Fibroblast of lung (primary cell): ENCODE results near the gene CSPG4. TPM values are rescaled to one million over a fixed set of nuclear protein-coding genes. Genes with fewer than 3 reads are reported as not detected.

ENCODE experiments used
- DNase-seq, 2 donors: peaks; one replicate each; pipeline versions ENCODE4 v3.0.0 to v3.0.0-alpha.2; 2010; ENCODE audit warnings: low read depth in 2 of 2
- H2AFZ ChIP-seq: 2 replicates; pipeline ENCODE4 v1.5.1; 2012; ENCODE audit warnings: low read length, control low read depth, inconsistent platforms
- H3K27ac ChIP-seq: 2 replicates; pipeline ENCODE4 v1.5.1; 2011; ENCODE audit warnings: low read length, control low read depth; ENCODE audit not compliant: insufficient read depth
- H3K27me3 ChIP-seq: 2 replicates; pipeline ENCODE4 v1.5.1; 2011; ENCODE audit warnings: mild to moderate bottlenecking, low read length; ENCODE audit not compliant: control insufficient read depth, insufficient read depth
- H3K36me3 ChIP-seq: 2 replicates; pipeline ENCODE4 v1.5.1; 2011; ENCODE audit warnings: low read length; ENCODE audit not compliant: control insufficient read depth, insufficient read depth
- H3K4me1 ChIP-seq: 2 replicates; pipeline ENCODE4 v1.5.1; 2011; ENCODE audit warnings: low read length; ENCODE audit not compliant: control insufficient read depth, insufficient read depth; ENCODE audit errors: extremely low read depth
- H3K4me2 ChIP-seq: 2 replicates; pipeline ENCODE4 v1.5.1; 2011; ENCODE audit warnings: low read length, control low read depth; ENCODE audit not compliant: insufficient read depth; ENCODE audit errors: extremely low read depth
- H3K4me3 ChIP-seq, 4 experiments: fragments of 200-600 bp in 1 of 4; sonication (generic) in 1 of 4; replicated peaks in 1 of 4; 2 replicates each; pipeline ENCODE4 v1.5.1; 2011 to 2016; ENCODE audit warnings: low read length in 4 of 4, low read depth in 3 of 4, mild to moderate bottlenecking in 3 of 4, control low read depth in 2 of 4, inconsistent platforms in 1 of 4, mixed read lengths in 1 of 4; ENCODE audit not compliant: insufficient read depth in 1 of 4; ENCODE audit errors: control extremely low read depth in 1 of 4
- H3K79me2 ChIP-seq: 2 replicates; pipeline ENCODE4 v1.5.1; 2012; ENCODE audit warnings: mild to moderate bottlenecking, low read length, inconsistent platforms; ENCODE audit not compliant: control insufficient read depth, insufficient read depth
- H3K9ac ChIP-seq: 2 replicates; pipeline ENCODE4 v1.5.1; 2011; ENCODE audit warnings: mild to moderate bottlenecking, low read length, control low read depth; ENCODE audit not compliant: insufficient read depth
- H3K9me3 ChIP-seq: 2 replicates; pipeline ENCODE4 v1.5.1; 2012; ENCODE audit warnings: low read depth, low read length; ENCODE audit not compliant: control insufficient read depth, insufficient read depth
- H4K20me1 ChIP-seq: 2 replicates; pipeline ENCODE4 v1.5.1; 2011; ENCODE audit warnings: low read length; ENCODE audit not compliant: control insufficient read depth, insufficient read depth; ENCODE audit errors: extremely low read depth
- EZH2 ChIP-seq: IDR thresholded peaks from 2 replicates; pipeline ENCODE4 v1.5.1; 2012; ENCODE audit warnings: low read length, control low read depth, mild to moderate bottlenecking; ENCODE audit errors: missing control alignments
- polyA plus RNA-seq, 2 donors: library from polyadenylated mRNA; depleted of rRNA in 1 of 2; stranded (reverse) in 1 of 2; unstranded in 1 of 2; fragments of >200 nt; gene quantifications; 2 replicates each; pipeline ENCODE4 v1.2.1, GENCODE V29; 2011 to 2012; ENCODE audit warnings: missing spikeins in 1 of 2
- total RNA-seq: library from RNA; depleted of rRNA; stranded (reverse); fragments of >200 nt; gene quantifications from 2 replicates; pipeline ENCODE4 v1.2.1, GENCODE V29; 2014
- TF ChIP-seq, protein P1 (sequence below), 2 donors: IDR thresholded peaks in 1 of 2; conservative IDR thresholded peaks in 1 of 2; 1 replicate in 1 of 2; 2 replicates in 1 of 2; pipeline ENCODE4 v1.5.1; 2011 to 2012; ENCODE audit warnings: low read length in 2 of 2, control low read depth in 1 of 2, inconsistent platforms in 1 of 2, low read depth in 1 of 2, mild to moderate bottlenecking in 1 of 2

The CSPG4 gene
- total and polyA plus RNA-seq, 2 donors (not counting 1 experiment from before 2014, with no cell fraction given), result 23.1 to 109 TPM

- no peak for DNase-seq
- Histone ChIP-seq H3K9me3 (no peaks in the 10 kb centered on the region), H2AFZ (no peak overlapping the region), H3K4me1 (no peaks in the 10 kb centered on the region), H3K27me3 (no peaks in the 10 kb centered on the region), H3K9ac (no peak overlapping the region), H3K36me3 (no peaks in the 10 kb centered on the region), H4K20me1 (no peaks in the 10 kb centered on the region), H3K27ac (no peak overlapping the region), H3K79me2 (no peaks in the 10 kb centered on the region), H3K4me3 (no peak overlapping the region), H3K4me2 (no peak overlapping the region)
- TF ChIP-seq EZH2, result no peak
- TF ChIP-seq, protein P1, sequence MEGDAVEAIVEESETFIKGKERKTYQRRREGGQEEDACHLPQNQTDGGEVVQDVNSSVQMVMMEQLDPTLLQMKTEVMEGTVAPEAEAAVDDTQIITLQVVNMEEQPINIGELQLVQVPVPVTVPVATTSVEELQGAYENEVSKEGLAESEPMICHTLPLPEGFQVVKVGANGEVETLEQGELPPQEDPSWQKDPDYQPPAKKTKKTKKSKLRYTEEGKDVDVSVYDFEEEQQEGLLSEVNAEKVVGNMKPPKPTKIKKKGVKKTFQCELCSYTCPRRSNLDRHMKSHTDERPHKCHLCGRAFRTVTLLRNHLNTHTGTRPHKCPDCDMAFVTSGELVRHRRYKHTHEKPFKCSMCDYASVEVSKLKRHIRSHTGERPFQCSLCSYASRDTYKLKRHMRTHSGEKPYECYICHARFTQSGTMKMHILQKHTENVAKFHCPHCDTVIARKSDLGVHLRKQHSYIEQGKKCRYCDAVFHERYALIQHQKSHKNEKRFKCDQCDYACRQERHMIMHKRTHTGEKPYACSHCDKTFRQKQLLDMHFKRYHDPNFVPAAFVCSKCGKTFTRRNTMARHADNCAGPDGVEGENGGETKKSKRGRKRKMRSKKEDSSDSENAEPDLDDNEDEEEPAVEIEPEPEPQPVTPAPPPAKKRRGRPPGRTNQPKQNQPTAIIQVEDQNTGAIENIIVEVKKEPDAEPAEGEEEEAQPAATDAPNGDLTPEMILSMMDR (conservative IDR thresholded peaks at IDR 0.05 in 1 of 2, IDR thresholded peaks at IDR 0.05 in 1 of 2; ENCODE audit: low read depth in 1 of 2, low read length in 2 of 2), result no peak
These were observed 80.7 kb downstream of the CSPG4 start for GRCh38 chr15:75631935-75632334.

DNA sequence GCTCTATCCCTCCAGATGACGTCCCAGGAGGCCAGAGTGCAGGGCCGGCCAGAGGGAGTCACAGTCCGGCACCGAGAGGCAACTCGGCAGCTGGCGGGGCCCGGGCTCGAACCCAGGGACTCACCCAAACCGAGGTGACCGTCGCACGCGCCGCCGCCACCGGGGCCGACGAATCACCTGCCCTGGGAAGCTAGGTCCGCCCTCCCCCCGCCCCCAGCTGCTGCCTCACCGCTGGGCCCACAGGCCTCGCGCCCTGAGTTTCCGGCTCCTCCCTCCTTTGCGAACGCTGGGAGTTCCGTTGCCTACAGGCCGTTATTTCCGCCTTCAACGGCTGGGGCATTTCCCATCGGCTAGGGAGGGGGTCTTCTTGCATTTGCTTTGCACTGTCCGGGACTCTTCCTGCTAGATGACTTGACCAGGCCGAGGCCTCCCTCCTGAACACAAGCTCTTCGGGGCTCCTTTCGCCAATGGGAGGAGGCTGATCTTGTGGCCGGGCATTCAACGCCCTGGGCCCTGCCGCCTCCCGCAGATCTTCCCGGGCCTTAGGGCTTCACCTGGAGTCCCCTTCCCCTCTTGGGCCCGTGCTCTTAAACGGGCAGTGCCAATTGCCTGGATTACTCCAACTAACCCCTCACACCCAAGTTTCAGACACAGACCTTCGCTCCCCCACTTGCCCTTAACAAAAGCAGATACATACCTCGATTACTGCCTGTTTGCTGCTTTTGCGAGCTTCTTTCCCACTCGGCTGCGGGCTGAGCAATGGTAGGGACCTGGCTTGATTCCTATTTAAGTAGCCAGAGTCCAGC, 86.9 kb downstream of the CSPG4 start, which contains the start of gene SNUPN:
TSS of gene SNUPN (minus strand) at position 184 of the 806 bp plus-strand sequence. CDS start 4,674 bp downstream, outside the sequence.
- Histone ChIP-seq H3K9ac (peak within 1 kb of the TSS; percentile 78), H3K4me3 (peak within 1 kb of the TSS; percentile 44 to 88 (median 71)), H3K4me2 (peak within 1 kb of the TSS; percentile 94), H3K36me3 (no peaks in the 10 kb centered on the region), H3K27me3 (no peaks in the 10 kb centered on the region), H2AFZ (peak within 1 kb of the TSS; percentile 87), H4K20me1 (no peaks in the 10 kb centered on the region), H3K27ac (peak within 1 kb of the TSS; percentile 67), H3K4me1 (peaks cover 9% of the 10 kb centered on the region), H3K79me2 (peaks cover 2% of the 10 kb centered on the region), H3K9me3 (no peaks in the 10 kb centered on the region)
- peak; percentile 89 to 93 for DNase-seq
- TF ChIP-seq, protein P1 (conservative IDR thresholded peaks at IDR 0.05 in 1 of 2, IDR thresholded peaks at IDR 0.05 in 1 of 2; ENCODE audit: low read depth in 1 of 2, low read length in 2 of 2), result no peak
- no peak for TF ChIP-seq EZH2

Other genes with a start within 250 kb of the CSPG4 start
- gene PTPN9, start 133.5 kb downstream of the CSPG4 start, total RNA-seq, result 14.6 and 20.6 TPM in 2 replicates
- 41.6 and 54.1 TPM in 2 replicates for gene PTPN9, start 133.5 kb downstream of the CSPG4 start, polyA plus RNA-seq
- 31.3 and 32.7 TPM in 2 replicates for gene SNUPN, start 87.1 kb downstream of the CSPG4 start, total RNA-seq
- gene SNUPN, start 87.1 kb downstream of the CSPG4 start, polyA plus RNA-seq, result 32.1 and 35.9 TPM in 2 replicates
- 45.1 and 58.6 TPM in 2 replicates for gene IMP3, start 72.6 kb downstream of the CSPG4 start, total RNA-seq
- 34.0 and 48.4 TPM in 2 replicates for gene IMP3, start 72.6 kb downstream of the CSPG4 start, polyA plus RNA-seq
- 19.5 and 24.6 TPM in 2 replicates for gene SNX33, start 64.9 kb downstream of the CSPG4 start, total RNA-seq
- gene SNX33, start 64.9 kb downstream of the CSPG4 start, polyA plus RNA-seq, result 16.1 and 17.5 TPM in 2 replicates
- gene UBE2Q2, start 130.6 kb upstream of the CSPG4 start, total RNA-seq, result 55.7 and 62.6 TPM in 2 replicates
- 38.7 and 55.7 TPM in 2 replicates for gene UBE2Q2, start 130.6 kb upstream of the CSPG4 start, polyA plus RNA-seq
- gene FBXO22, start 191.0 kb upstream of the CSPG4 start, total RNA-seq, result 46.2 and 75.6 TPM in 2 replicates
- gene FBXO22, start 191.0 kb upstream of the CSPG4 start, polyA plus RNA-seq, result 27.0 and 29.9 TPM in 2 replicates